LHCN-M2 (cell line): ENCODE results near the gene GATB. TPM values are rescaled to one million over a fixed set of nuclear protein-coding genes. Genes with fewer than 3 reads are reported as not detected.
"Not testable (repeated sequence)": the region's sequence is repeated elsewhere in the genome, so short reads cannot be mapped to it uniquely, and the experiment has no call there.

Source experiments
- DNase-seq: peaks from one replicate; pipeline ENCODE4 v3.0.0-alpha.2; 2012; ENCODE audit warnings: low read depth
- total RNA-seq: library from RNA; depleted of rRNA; stranded (reverse); fragments of >200 nt; gene quantifications from 2 replicates; pipeline ENCODE4 v1.2.3, GENCODE V29; 2014

GATB gene
- total RNA-seq, 1 experiment from 2014 or later, result 25.6 TPM

DNA sequence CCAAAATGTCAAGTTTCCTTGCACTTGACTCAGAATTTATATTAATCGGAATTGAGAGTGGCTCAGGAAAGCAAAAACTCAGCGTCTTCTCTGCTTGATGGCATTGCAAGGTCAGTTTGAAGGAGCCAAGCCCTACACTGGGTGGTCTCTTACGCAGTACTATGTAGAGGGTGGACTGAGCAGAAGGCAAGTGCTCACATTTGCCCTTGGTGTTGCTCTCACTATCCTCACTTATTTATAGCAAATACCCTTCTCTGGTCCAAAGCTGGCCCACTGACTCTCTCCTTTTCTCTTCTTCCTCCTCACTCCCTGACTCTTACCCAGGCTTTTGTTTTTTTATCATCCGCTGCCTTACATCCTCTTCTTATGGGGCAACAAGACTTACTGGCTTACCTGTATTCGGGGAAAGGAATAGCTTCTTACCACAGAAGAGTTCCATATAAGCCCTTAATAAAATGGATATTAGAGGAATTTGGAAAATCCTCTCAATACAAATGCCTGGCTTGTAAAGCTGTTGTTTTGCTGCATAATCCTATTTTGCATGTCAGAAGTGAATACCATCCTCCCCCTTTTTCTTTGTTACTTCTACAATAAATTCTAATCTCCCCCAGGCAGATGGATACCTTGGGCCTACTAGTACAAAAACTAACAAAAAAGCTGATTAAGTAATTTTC, 24.8 kb upstream of the GATB start:
- no peak for DNase-seq

DNA sequence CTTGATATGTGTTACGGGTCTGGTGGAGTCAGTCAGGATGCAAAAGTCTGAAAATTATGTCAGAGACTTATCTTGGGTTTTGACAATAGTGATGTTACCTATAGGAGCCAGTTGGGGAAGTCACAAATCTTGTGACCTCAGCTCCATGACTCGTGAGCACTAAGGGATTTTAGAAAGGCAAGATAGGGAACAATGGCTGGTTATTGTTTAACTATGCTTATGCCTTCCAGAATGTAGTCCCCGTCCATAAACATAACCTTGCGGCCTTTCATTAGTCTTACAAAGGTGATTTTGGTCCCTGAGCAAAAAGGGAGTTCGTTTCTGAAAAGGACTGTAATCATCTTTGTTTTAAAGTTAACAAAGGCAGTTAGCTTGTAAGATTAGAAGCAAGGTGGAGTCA, 23.9 kb upstream of the GATB start:
- DNase-seq, result no peak

DNA sequence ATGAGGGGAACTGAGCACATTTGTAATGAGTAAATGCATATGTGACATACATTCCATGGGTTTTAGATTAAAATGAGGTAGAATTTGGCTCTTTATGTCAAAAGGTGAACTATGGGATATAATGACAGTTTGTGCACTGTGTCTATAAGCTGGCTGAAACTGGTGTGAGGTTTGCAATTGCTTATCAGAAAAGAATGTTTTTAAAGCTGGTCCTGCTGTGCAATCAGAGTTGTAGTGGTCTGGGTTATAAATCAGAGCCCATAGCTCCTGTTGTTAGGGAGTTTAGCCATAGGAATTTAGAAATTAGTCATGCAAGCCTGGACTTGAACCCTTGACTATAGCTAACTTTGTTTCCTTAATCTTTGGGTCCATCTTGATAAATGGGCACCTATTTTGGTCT, 23.1 kb upstream of the GATB start:
- DNase-seq, result no peak

DNA sequence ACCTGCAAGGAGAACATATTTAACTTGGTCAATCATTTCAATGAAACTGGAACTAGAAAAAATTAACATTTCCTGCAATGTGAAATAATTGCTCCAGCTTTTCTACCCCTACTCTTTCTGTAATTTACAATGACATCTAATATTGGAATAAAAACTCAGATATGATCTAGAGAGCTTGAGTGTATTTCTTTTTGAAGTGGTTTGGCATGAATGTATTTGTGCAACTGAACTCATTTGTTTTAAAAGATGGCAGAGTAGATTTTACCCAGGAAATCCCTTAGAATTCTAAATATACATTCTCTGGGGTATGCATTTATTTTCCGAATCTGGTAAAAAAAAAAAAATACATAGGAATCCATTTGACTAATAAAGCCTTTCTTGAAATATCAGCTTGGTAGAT, 21.5 kb upstream of the GATB start:
- no peak for DNase-seq

DNA sequence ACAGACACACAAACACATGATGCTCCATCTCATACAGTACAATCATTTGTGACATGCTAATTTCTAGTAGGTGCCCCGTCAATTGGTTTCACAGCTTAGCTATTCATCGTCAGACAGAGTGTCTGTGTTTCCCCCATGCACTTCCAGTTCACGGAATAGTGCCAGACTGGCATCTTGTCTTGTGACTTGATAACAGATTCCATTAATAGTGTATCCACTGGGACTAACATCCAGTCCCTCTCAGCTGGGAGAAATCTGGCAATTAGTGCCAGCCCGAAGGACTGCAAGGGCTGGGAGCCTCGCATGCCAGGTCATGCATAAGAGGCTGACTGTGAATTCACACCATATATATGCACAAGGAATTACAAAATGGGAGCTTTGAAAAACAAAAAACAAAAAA, 20.2 kb upstream of the GATB start:
- no peak for DNase-seq

DNA sequence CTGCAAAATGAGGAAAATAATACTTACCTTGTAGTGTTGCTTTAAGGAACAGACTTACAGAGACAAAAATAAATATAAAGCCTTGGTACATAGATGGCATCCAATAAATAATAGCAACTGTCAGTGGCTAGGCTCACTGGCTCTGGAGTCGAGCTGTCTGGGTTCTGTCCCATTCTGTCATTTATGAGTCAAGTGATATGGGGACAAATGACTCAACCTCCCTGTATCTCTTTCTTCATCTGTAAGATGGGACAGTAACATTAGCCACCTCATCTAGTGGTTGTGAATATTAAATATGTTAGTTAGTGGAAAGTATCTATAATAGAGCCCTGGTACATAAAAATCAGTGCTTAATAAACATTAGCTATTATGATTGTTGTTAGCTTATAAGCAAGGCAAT, 16.7 kb upstream of the GATB start:
- no peak for DNase-seq

DNA sequence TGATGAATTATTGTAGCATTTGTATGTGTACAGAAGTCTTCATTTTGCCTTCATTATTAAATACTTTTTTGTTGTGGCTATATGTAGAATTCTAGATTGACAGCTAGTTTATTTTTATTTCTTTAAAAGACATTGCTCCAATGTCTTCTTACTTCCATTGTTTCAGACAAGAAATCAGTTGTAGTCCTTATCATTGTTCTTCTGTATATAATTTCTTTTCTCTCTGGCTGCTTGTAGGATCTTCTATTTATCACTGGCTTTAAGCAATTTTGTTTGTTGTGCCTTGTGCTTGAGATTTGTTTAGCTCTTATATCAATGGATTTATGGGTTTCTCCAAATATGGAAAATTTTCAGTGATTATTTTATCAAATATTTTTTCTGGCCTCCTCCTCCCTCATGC, 13.5 kb upstream of the GATB start:
- no peak for DNase-seq

DNA sequence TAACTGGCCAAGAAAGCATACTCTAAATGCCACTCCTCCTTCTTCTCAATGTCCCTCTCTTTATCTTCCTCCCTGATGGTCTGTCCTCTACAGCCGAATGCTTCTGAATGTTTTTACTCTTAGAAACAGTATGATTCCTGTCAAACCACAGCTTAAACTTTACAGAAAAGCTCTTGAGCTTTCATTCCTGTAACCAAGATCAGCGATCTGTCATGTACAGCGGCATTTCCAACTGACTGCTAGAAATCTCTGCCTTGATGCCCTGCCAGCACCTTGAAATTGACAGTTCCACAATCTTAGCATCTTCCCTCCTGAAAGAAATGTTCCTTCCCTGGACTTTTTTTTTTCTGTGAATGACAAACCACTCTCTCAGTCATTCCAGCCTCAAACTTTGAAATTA, 11.5 kb upstream of the GATB start:
- DNase-seq, result no peak

DNA sequence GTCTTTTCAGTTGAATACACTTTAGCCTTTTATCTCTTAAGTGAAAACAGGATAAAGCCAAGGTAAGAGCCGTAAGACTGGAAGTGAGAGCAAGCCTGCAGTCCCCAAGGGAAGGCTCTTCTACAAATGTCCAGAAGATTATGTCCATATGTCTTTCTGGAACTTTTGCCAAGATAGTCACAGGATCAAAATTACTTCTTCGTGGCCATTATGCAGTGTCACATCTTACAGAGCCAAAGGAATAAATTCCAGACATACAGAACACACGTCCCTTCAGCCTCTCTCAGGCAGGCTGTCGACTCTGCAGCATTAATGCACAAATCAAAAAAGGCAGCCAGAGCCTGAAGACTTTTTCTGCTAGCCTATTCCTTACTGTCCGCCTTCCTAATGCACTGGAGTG, 10.9 kb upstream of the GATB start:
- no peak for DNase-seq

DNA sequence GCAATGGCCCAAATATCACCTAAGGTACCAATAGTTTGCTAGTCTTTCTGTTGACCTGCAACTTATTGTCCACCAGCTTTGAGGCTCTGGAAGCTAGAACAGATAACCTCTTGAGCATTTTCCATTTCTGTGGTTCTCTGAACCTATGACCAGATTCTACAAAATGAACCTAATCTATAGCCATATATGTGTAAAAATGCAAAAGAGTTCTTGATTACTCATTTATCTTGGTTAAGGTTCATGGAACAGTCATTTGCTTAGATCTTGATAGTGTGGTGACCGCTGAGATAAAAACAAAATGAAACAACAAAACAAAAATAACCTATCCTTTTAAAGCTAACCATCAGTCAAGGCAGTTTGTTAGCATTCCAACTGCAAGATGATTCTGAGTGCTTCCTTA, 9.3 kb upstream of the GATB start:
- no peak for DNase-seq

DNA sequence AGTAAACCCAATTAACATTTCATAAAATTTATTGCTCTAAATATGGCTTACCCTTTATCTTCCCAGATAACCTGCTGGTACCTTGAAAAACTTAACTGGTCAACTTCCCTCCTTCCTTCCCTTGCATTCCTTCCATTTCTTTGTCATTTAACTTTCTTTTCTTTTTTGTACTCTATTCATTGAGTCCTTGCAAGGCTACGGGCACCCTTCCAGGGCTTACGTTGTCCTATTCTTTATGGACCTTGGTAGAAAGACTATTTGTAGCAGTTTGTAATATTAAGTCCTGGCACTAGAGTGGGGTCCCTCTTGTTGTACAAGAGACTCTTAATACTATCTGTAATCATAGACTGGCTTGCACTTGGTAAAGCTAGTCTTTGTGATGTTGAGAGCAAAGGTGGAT, 8.0 kb upstream of the GATB start:
- no peak for DNase-seq

DNA sequence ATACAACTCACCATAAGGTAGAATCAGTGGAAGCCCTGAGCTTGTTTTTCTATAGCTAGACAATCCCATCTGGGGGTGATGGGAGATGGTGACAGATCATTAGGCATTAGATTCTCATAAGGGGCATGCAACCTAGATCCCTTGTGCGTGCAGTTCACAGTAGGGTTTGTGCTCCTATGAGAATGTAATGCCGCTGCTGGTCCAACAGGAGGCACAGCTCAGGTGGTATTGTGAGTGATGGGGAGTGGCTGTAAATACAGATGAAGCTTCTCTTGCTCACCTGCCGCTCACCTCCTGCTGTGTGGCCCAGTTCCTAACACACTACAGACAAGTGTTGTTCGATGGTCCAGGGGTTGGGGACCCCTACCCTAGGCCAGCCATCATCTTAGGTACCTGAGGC, 5.9 kb upstream of the GATB start:
- no peak for DNase-seq

DNA sequence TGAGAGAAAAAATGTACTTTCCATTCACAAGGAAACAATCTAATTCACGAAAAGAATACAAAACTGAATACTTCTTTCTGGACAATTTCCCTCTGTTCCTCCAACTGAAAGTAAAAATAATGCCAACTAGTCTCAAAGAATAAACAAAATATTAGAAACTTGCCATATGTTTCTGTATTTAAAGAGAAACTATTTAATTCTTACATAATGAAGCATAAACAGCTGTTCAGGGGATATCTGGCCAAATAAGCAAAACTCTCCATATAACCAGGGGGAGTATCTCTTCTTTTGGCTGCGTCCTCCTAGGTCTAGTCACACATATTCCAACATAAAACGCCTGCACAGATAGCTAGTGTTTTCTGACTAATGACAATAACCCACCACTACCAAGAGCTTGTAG, 805 bp downstream of the GATB start:
- no peak for DNase-seq

DNA sequence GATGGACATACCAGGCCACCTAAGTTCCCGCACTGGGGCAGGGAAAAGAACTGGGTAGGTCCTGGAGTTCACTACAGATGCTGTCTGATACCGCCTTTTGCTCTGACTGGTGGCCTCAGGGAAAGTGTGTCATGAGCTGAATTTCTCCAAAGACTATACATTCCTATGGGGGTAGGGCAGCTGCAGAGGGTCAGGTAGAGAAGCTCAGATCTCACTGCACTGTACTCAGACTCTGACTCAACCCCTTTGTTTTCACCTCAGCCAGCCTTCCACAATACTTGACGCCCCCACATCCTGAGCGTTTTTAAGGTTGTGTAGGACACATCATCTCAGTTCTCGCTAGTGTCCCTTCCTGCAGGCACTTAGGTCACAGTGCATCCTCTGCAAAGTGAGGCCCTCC, 7.8 kb downstream of the GATB start:
- no peak for DNase-seq

DNA sequence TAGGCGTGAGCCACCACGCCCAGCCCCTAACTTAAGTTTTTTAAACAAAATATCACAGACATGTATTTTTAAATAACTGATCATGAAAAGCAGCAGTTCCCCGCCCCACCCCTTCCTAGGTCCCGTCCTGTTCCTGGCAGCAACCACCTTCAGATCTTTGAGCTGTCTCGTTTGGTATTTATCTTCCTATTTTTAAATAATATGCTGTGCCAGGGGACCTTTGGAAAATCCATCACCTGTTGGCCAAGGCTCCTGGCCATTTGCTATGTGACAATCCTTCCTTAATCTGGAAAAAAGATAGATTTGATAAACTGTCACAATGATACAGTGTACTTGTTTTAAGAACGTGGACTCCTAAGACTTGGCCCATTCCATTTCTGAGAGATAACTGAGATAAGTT, 10.7 kb downstream of the GATB start:
- DNase-seq, result no peak

DNA sequence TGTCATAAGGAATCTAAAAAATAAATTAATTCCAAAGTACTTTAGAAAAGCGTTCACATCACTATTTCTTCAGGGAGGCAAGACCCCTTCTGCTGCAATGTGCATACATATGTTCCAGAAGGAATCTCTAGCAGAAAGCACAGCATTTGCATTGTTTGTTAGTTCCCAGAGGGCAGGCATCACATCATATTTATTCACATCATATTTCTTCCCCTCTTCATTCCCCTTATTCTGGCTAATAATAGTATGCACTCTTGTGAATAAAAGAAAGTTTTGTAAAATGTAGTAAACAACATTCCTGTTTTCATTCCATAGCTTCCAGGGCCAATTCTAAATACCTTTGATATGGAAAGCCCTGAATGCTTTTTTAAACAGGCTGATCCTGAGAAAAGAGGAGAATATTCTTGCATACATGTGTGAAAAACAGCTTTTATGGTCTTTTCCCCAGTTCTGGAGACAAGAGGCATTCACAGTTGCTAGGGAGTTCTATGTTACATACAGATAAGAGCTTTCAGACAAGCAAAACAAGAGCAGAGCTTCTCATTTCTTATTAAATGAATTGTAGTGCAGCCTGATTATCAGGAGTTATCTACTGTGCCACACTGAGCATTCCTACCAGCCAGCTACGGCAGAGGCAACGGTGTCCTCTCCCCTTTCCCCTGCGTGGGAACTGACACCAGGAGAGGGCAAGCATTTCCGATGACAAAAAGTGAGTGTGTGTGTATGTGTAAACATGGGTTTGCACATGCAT, 15.2 kb downstream of the GATB start:
- DNase-seq, result no peak

DNA sequence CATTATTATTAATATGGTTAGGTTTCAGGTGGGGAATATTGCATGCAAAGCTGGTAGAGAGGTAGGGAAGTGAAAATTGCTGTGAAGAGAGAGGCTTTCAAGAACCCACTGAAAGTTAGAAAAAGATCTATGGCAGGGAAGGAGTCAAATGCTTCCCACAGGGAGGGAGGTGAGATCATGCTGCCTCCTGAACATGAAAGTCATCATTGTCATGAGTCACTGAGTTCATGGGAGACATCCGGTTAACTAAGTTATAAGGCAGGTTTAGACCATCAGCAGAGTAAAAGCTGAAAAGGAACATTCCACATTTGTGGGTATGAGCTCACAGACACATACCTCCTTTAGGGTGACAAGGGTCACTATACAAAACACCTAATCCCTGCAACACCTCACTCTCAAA, 16.2 kb downstream of the GATB start:
- DNase-seq, result peak; percentile 92

DNA sequence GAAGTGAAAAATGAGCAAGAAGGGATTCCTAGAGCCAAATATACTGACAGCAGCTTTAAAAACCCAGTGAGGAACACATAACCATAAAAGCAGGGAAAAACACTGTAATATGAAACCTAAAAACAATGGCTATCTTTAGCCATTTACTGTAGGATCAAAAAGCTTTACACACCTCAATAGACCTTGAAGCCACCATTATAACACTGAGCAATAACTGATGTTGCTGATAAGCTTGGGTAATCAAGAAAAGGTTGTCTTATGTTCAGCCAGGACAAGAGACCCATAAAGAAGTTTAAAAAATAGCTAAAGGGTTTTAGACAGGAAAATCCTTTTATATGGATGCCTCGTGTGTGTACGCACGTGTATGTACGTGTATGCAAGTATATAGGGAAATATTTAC, 16.9 kb downstream of the GATB start:
- no peak for DNase-seq

DNA sequence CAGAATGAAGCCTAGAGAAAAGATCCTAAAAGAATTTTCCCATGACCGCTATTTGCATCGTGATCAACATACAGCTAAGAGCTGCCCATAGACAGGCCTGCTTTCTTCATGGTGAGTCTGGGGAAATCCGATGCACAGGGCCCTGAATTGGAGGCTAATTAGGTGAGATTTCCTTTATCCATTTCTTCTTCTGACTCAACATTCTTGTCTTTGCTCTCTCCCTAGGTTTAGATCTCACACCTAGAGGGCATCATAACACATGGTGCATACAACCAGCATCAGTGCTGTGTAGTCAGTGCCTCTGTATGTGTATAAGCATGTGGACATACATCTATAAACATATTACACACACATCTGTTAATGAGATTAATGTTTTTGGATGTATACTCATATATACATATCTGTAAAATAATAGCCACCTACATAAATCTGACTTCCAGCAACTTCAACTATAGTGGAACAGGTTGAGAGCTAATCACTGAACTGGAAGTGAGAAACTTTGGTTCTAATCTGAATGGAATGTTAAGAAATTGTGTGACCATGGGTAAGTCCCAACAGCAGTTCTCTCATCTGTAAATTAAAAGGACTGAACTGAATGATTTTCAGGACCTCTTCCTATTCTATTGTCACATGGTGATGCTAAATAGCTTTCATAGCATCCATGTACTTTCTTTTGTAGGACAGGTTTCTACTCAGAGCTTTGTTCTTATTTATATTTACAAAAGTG, 17.5 kb downstream of the GATB start:
- DNase-seq, result no peak

DNA sequence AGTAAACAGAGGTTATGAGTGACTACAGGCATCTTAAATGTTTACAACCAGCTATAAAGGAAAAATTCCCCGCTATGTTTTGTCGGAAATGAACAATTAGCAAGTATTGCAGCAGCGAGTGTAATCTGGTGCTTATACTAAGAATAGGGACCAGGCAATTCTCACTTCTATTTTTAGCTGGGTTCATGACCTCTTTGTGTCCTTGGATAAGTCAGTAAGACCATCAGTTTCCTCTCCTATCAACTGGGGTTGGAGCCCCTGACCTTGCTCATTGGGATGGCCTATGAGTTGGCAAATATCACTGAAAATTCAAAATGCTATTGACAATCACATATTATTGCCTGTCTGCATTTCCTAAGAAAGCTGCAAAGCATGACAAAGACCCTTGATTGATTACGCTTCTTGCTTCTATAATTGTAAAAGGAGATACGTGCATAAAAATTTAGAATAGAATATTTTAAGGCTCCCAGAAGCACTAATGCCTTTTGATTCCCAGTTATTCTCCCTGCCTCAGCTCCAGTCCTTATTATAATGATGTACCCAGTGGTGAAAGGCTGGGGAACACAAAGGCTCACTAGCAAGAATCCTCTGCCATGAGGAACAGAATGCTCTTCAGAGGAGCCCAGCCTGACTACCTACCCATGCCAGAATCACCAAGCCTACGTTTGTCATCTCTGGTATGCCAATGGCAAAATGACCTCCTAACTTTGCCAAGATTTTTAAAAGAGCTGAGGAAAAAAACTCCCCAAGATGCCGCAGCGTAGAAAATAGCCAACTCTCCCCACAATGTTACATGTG, 21.9 kb downstream of the GATB start:
- DNase-seq, result no peak

DNA sequence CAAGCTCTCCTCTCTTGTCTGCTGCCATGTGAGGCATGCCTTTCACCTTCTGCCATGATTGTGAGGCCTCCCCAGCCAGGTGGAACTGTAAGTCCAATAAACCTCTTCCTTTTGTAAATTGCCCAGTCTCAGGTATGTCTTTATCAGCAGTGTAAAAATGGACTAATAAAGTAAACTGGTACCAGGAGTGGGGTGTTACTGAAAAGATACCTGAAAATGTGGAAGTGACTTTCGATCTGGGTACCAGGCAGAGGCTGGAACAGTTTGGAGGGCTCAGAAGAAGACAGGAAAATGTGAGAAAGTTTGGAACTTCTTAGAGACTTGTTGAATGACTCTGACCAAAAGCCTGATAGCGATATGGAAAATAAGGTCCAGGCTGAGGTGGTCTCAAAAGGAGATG, 24.0 kb downstream of the GATB start:
- not testable (repeated sequence) for DNase-seq

DNA sequence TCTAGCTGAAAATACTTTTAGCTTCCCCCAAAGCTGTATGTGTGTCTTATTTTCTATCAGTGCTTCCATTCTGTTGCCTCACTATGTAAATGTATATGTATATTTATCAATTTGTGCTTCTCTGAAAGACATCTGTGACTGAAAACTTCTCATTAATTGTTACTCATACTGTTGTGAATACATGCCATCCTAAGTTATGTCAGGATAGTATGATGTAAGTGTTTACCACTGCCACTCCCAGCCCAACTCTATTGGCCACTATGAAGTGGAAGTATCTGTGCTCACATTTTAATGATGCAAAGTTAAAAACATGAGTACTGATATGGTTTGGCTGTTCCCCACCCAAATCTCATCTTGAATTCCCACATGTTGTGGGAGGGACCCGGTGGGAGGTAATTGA, 24.4 kb downstream of the GATB start:
- no peak for DNase-seq
